RPMI8226 (cell line): ENCODE measurements around the gene MORC2.

Experiments used
- DNase-seq: peaks from one replicate; pipeline ENCODE4 v3.0.0-alpha.2; 2015

MORC2 gene

DNA sequence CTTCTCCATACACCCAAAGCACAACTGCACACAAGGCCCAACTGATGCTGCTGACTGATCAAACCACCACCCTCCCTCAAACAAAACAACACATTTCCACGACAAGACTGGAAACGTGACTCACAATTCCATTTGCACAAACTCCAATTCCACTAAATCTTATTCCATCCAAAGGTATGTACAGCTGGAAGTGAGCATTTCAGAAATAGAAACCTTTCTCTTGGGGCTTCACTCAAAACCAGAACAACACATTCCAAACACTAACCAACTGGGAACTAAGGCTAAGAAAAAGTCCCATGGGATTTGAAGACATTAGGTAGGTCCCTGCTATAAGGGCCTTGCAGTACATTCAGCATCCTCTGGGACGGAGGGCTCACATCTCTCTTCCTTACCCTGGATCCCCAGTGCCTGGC, 19.6 kb downstream of the MORC2 start:
- DNase-seq, result no peak

DNA sequence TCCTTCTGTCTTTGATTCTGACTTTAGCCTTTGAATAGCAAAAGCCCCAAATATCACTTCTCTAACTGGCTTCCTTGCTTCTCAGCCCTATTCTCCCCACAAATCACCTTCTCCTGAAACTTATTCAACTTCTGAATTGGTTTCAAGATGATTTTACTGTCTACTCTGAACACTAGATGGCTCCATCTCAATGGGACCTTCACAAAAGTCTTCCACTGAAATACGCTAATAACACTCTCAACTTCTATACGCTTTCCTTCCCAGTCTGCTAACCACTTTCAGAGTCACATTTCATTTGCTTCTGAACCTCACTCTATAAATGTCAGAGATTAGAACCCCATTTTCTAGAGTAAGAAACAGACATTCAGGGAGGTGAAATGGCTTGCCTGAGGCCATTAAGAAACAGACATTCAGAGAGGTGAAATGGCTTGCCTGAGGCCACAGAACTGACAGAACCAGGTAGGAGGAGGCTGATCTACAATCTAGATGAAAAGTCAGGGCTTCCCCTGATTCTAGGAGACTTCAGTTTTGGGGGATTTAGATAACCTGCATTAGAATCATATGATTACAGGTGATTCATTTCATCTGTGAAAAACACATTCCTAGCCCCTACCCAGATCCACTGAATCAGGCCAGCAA, 20.6 kb downstream of the MORC2 start:
- peak; percentile 36 for DNase-seq

DNA sequence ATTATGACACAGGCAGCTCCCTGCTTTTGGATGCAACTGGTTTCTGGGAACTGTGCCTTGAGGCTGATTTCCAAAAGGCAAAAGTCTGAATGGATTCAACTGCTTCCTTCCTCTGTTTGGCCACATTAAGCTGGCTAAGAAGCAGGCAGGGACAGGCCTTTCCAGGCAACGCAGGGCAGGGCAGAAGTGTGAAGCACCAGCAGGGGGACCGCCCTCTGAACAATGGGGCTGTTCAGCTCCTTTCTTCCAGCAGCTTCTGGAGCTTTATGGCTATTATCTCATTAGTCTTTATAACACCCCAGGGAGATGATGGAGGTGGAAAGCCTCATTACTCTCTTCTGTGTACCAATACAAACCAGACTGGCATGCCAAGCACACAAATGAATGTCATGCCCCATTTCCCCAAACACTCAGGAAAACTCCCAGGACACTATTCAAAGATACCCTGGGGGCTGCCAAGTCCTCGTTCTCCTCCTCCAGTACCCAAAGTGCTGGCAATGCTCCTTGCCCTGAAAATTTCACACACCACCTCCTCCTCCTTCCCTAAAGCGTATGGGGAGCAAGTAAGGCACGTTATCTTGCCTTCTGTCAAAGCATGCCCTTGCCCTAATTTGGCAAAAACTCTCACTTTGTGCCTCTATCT, 21.3 kb downstream of the MORC2 start:
- no peak for DNase-seq

DNA sequence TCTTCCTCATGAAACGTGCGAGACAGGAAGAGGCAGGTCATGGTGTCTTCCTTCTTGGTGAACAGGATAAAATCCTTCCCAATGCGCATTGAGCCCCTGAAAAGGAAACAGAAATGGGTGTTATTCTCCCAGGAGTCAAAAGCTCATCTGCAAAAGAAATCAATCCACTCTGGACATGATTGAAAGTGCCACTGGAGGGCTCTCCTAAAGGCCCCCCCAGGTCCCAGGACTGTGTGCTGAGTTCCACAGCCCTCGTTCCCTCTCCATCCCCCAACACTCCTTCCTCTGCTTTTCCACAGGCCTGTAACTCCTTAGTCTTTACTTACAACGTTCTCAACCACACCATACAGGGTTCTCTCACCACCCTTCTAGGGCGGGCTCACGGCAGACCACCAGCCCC, 22.2 kb downstream of the MORC2 start:
- DNase-seq, result no peak

DNA sequence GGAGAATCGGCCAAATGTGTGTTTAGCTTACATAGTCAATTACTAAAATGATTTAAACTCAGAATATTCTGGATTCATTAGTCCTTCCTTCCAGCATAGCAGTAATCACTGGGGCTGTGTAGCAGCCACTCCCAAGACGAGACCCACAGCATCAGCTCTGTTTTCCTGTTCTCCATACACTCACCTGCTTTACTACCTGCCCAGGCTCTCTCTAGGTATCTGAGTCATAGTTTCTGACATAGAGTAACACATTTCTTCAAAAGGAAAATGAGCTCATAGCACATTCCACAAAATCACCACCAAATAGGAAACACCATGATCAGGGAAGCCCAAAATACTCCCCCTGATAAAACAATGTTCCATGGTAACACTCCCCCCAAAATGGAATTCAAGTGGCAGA, 22.9 kb downstream of the MORC2 start:
- no peak for DNase-seq

DNA sequence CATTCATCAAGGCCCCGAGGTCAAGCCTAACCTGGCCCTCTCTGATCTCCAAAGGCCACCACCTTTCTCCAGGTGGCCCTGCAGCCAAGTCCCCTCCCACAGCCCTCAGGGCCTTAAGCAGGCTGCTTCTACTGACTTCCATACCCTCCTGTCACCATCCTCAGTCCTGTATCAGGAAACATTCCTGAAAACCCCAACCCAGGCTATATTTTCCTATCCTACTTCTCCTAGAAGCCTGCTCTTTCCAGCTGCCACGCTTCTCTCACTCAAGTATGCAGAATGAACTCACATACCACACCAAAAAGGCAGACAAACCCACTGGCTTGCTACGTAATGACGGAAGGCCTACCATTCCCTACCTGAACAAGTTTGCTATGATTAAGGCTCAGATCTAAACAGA, 23.6 kb downstream of the MORC2 start:
- DNase-seq, result no peak

DNA sequence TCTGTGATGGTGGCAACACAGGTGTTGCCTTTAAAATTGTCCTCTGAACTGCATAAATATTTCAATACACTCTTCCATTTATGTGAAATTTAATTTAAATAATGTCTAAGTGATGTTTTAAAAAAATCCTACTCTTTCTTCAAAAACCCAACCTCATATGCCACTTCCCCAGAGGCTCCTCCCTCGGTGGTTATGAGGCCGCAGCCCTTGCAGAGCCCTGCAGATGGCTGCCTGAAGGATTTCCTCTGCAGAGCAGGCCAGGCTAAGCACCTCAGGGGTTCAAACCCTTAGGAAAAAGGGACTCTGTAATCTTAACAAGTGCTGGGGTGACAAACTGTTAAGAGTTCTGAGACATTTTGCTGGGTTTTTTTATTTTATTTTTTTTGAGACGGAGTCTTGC, 25.2 kb downstream of the MORC2 start:
- no peak for DNase-seq

DNA sequence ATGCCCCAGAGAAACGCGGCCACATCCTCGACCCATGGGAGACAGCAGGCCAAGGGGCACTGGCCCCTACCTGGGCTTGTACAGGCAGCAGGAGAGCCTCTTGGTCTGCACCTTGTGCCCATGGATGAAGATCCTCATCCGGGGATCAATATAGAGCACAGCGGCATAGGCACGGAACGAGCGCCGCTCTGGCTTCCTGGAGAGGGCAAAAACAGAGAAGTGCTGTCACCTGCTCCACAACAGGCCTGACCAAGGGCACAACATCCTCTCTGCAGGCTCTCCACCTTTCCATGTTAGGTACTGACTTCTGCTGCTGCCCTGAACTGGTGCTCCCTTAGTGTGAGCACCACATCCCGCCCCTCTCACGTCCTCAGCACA, 27.2 kb downstream of the MORC2 start:
- DNase-seq, result no peak

DNA sequence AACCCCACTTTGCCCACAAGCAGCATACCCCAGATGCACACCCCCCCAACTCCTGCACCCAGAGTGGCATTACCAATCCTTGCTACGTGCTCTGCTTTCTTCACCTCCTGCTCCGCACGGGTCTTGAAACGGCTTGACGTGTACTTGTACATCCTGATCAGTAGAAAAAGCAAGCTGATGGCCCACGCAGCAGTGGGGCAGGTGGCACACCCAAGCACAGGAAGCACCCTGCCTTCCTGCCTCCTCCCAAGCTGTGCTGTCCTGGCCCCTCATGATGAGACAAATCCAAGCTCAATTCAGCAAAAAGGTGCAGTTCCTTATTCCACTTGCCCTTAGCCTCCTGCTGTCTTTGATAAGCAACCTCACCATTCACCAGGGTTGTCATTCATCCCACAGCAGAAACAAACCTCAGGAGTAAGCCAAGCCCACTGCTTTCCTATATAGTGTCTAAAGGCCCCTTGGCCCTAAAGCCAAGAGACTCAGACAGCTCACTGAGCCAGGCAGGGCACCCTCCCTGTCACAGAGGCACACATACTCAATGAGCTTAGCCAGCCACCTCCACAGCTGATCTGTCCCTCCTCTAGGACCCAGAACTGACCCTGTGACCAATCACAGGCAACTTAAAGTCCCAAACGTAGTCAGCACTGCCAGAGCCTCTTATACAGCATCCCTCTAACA, 27.8 kb downstream of the MORC2 start:
- DNase-seq, result no peak

DNA sequence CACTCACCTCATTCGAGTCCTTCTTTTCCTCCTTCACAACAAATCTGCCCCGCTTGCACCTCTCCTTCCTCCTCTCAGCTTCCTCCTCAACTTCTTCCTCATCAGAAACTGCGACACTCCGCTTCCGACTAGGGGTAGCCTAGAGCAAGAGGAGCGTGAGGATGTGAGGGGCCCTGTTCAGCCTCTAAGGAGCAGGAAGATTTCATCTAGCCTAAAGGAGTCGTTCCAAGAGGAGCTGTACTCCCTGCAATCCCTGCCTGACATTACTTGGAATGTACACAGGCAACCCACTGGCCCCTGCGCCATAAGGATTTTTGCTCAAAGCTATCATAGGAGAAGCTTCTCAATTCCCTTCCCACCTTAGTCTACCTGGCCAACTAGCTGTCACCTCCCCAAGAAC, 34.5 kb downstream of the MORC2 start:
- DNase-seq, result no peak

DNA sequence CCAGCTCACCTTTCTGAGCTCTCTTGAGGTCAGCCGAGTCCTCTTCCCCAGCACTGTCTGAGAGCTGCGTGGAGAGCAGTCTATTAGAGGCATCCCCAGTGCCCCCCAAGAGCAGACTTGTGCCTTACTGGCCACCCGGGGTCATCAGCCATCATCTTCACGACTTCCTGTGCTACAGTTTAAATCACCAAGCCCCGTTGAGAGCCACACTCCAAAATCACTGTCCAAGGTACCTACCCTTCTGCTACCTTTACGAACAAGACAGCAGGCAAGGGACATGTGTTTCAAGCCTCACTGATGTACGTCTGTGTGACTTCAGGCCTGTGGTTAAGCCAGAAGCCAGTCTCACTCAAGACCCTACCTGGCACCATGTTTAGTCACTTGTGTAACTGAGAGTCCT, 35.1 kb downstream of the MORC2 start:
- DNase-seq, result no peak

DNA sequence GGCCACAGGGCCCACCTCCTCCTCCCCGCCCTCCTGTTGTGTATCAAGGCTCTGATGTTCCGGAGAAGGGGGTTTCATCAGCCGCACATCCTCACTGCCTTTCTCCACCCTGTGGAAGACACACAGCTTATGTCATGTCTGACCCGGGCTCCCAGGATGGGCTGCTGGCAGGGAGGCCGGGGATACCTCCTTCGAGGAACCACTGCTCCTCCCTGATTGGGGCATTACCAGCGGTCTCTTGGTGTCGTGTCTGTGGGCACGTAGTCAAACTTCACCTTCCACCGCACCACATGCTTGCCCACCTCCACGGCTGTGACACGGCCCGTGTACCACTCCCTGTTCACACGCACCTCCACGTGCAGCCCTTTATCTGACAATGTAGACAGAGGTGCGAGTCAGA, 35.9 kb downstream of the MORC2 start:
- no peak for DNase-seq

DNA sequence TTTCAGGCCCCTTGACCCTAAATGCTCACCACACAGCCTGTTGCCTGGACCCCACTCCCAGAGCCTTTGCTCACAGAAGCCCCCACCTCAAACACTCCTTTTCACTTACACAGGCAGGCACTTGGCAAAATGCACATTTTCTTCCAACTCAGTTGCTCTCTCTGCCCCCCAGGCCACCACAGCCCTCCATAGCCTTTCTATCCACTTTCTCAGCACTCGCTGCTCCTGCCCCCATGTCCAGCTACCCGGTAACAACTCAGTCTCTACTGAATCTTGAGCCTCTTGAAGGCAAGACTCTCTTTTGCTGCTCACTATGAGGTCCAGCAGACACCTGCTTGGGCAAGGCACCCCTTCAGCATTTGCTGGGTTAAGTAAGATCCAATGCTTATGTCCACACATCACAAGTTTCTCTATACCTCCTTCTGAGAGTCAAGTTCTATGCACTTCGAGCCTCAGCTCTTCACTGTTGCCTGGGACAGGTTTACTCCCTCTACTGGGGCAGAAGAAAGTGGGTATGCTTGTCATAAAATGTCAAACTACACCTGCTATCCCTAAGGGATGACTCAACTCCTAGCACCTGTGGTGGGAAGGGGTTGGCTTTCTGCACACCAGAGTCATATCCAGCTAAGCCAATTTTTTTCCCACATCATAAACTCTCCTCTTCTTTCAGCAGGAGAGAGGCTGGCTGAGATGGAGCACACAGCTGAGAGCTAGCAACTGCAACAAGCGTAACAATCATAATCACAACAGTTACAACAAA, 36.9 kb downstream of the MORC2 start:
- no peak for DNase-seq

DNA sequence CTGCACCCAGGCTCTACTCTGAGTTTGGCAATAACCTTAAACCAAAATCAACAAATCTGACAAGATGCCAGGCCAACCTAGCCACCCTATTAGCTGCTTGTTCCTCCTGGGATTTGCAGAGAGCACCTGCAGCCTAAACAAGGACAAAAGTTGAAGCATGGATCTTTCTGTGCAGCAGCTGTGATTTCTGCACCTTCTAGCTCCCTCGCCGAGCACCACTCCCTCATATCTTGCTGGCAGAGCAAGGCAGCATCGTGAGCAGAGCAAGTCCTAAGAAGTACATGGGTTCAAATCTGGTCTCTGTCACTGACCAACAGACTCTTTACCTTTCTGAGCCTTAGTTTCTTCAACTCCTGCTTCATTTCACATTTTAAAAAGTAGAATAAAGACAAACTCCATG, 38.3 kb downstream of the MORC2 start:
- no peak for DNase-seq

DNA sequence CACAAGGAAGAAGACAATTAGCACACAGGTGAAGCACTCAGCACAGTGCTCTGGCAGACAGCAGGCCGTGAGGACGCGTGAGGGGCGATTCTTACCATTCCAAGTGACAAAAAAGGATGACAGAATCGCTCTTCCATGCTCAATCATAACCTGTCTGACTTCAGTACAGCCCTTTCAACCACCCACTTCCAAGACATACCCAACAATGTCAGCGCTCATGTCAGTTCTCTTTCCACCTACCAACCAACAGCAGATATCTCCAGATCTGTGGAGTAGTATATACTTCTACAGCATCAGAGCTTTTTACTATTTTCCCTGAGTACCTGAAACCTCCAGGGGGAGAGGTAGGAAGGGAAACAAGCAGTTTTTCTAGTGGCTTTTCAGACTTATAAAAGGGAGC, 40.2 kb downstream of the MORC2 start:
- DNase-seq, result no peak

DNA sequence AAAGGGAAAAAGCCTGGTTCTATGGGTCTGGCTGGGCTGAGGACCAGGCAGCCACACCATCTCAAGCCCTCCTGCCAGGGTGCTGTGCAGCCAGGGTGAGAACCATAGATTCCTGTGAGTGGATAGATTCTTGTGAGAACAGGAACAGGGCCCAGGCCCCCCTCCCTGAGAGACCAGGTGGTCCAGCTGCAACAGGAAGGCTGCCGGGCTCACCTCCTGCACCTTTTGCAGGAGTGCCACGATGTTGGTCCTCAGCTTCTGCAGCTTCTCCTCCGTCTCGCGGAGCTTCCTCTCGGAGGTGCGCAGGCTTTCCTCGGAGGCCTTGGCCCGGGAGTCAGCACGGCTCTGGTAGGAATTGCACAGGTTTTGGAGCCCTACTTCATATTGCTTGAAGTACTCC, 40.8 kb downstream of the MORC2 start:
- no peak for DNase-seq

DNA sequence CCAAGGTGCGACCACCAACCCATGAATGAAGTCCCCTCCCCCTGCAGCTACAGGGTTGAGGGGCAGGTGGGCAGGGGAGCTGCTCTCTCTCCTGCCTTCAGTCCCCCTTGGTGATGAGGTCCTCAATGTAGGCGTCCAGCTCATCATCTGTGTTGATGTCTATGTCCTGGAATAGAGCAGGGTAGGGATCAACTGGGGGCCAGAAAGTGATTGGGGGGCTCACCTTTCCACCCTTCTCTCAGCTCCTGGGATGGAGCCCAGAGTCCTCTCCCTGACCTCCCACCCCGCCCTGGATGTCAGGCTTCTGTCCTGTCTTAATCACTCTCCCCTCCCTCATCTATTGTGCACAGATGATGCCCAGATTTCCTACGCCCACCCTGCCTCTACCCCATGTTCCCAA, 41.9 kb downstream of the MORC2 start:
- DNase-seq, result no peak

DNA sequence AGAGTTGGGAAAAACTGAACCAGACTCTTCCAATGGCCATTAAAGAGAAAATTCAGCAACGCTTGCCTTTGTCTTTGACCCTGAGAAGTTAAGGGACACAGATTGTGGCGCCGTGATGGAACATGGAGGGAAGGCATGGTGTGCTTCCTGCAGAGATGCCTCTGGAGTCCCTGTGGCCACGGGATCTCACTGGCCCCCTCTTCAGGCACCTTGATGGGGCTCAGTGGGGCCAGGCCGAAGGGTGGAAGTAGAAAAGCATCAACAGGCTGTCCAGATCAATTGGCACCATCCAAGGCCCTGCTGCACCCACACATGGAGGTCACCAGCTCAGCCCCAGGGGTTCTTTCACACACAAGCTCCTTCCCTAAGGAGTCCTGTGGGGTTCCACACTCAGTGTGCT, 42.9 kb downstream of the MORC2 start:
- DNase-seq, result no peak

DNA sequence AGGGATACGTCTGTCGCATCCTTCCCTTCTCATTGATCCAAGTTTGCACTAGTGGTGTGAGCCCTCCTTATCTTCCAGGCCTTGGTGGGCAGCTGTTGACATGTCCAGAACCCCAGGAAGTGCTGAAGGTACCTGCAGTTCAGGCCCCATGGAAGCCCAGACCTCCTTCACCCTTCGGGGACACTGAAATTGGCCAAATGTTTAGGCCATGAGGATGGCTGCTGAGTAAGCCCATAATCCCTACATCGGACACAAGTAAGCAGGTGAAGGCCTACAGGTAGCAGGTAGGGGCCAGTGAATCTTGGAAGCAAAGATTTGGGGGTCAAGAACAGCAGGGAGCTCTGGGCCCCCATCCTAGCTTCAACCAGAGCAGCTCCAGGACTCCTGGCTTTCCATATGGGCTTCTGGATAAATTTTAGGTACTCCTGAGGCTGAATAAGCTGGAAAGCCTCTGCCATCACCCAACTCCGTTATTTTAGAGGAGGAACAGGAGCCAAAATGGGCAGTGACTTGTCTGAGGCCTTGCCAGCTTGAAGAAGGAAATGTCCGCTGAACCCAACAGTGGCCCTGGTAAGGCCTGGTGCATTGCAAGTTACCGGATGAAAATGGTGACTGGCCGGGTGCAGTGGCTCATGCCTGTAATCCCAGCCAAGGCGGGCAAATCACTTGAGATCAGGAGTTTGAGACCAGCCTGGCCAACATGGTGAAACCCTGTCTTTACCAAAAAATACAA, 45.2 kb downstream of the MORC2 start:
- no peak for DNase-seq

DNA sequence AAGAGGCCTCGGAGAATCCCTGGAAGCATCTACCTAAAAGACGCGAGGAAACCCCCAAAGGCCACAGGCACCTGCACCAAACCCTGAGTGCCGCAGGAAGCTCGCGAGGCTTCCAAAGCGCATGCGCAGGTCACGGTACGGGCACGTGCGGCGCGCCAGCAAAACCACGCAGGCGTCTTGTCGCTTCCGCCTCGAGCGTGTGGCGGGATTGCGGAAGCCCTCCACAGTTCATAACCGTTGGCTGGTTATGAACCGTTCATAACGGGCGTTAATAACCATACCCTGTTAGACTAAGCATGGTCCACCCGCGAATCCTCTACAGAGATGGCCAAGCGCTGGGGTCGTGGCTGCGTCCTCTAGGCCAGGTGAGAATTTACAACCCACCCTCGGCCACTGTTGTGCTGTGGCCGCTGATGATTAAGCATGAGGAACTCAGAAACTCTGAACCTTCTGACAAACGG, 46.4 kb downstream of the MORC2 start:
- DNase-seq, result peak; percentile 65

DNA sequence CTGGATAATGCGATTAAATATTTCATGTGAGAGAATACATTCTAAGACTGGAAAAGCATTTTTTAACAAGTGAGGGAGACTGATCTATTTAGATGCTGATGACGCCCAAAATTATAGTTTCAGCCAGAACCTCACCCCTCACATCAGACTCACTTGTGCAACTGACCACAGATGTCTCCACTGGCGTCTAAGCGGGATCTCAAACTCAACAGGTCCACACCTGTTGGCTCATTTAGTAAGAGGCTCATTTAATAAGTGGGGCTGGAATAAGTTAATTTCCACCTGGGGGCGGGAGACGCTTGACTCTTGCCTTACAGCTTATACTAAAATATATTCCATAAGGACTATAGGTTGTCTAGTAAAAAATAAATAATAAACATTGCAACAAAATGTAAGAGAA, 47.5 kb downstream of the MORC2 start:
- DNase-seq, result peak; percentile 19

DNA sequence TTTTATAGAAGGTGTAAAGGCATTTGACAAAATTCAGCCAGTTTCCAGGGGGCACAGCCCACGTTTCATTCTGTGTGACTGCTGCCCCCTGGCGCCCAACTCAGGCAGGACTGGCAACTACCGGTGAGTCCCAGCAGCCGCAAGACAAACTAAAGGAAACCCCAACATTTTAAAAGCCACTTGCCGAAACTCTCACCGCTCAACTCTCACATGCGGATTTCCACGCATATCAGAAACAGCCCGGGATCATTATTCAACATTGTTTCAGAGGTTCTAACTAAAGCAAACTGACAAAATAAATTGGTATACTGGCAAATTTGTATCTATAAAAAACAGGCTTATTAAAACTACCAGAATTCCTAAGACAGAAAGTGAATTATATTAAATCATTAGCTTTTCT, 48.2 kb downstream of the MORC2 start:
- peak; percentile 77 for DNase-seq

DNA sequence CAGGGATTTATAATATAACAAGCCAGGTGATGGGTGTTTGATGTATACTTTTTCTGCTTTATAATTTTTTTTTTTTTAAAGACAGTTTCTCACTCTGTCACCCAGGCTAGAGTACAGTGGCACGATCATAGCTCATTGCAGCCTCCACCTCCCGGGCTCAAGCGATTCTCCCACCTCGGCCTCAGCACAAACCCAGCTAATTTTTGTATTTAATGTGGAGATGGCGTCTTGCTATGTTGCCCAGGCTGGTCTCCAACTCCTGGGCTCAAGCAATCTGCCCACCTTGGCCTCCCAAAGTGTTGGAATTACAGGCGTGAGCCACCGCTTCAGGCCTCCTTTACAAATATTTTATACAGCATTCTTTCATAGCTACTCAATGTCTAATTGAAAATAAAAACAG, 48.6 kb downstream of the MORC2 start:
- no peak for DNase-seq
